ENCODE data around the gene RAB40C. TPM values are rescaled to one million over a fixed set of nuclear protein-coding genes. Genes with fewer than 3 reads are reported as not detected.
A peak's percentile ranks its signal among the peaks of the same experiment; 100 is the strongest.

RAB40C gene
- total and polyA plus RNA-seq, 10 of the 15 experiments (the other 5 are each of a cell fraction or from before 2014, with no cell fraction given), result 0.06 to 12.8 (median 4.6) TPM

GRCh38 chr16:648071-648780 is 58.4 kb downstream of the RAB40C start (continued):
- TF ChIP-seq, protein P1, sequence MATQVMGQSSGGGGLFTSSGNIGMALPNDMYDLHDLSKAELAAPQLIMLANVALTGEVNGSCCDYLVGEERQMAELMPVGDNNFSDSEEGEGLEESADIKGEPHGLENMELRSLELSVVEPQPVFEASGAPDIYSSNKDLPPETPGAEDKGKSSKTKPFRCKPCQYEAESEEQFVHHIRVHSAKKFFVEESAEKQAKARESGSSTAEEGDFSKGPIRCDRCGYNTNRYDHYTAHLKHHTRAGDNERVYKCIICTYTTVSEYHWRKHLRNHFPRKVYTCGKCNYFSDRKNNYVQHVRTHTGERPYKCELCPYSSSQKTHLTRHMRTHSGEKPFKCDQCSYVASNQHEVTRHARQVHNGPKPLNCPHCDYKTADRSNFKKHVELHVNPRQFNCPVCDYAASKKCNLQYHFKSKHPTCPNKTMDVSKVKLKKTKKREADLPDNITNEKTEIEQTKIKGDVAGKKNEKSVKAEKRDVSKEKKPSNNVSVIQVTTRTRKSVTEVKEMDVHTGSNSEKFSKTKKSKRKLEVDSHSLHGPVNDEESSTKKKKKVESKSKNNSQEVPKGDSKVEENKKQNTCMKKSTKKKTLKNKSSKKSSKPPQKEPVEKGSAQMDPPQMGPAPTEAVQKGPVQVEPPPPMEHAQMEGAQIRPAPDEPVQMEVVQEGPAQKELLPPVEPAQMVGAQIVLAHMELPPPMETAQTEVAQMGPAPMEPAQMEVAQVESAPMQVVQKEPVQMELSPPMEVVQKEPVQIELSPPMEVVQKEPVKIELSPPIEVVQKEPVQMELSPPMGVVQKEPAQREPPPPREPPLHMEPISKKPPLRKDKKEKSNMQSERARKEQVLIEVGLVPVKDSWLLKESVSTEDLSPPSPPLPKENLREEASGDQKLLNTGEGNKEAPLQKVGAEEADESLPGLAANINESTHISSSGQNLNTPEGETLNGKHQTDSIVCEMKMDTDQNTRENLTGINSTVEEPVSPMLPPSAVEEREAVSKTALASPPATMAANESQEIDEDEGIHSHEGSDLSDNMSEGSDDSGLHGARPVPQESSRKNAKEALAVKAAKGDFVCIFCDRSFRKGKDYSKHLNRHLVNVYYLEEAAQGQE (IDR thresholded peaks at IDR 0.05; ENCODE audit: low read depth, low read length), result no peak
- TF ChIP-seq RB1 (IDR thresholded peaks at IDR 0.05; ENCODE audit: borderline replicate concordance), result 0 out of 2 replicates have a peak, but pooled peaks have one; percentile 41
- TF ChIP-seq CREB1 (IDR thresholded peaks at IDR 0.05; ENCODE audit: low read depth), result no peak
- TF ChIP-seq STAT1 (conservative IDR thresholded peaks at IDR 0.05), result no peak
- no peak for TF ChIP-seq CBX5 (IDR thresholded peaks at IDR 0.05; ENCODE audit: low read depth)

DNA sequence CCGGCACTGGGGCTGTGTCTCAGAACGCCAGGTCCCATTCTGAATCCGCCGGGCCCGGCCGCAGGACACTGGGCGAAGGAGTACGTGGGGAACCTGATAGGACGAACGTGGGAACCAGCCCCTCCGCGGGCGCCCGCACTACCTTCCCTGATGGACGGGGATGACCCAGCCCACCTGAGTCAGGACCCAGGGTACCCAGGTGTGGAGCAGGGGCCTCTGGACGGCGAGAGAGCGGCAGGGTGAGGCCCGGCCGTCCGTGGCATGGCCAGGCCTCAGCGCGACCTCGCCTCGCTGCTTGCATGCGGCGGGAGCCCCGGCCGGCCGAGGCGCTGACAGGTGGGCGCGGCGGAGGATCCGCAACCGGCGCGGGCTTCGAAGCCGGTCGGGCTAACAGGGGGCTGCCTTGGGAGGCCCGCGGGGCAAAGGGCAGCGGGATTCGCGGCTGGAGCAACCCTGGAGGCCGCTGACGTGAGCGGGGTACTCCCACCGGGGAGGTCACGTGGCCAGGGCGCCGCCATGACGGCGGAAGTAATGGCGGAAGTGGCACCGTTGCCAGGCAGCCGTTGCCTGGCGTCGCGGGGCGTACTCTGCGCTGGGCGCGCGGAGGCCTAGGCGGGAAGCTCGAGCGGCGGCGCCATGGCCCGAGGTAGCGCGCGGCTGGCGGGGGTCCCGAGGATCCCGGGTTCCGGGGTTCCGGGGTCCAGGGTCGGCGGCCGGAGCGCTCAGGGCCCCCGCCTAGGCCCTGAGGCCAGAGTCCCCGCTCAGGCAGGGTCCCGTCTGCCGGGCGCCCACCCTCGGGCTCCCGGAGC is 59.1 kb downstream of the RAB40C start, which contains the start of gene WDR90:
Gene WDR90 (plus strand): TSS at position 585 of the 809 bp plus-strand sequence. CDS start 52 bp downstream, at position 637.
- Histone ChIP-seq H3K9me3 (replicated peaks; ENCODE audit: control insufficient read depth, insufficient read depth, low read length) (no peaks in the 10 kb centered on the region), H2AFZ (ENCODE audit: control insufficient read depth, low read depth, low read length) (peak within 1 kb of the TSS; percentile 76), H3K79me2 (ENCODE audit: control insufficient read depth, insufficient read depth, low read length) (peaks cover 19% of the 10 kb centered on the region), H3K27me3 (replicated peaks in 1 of 2; ENCODE audit: control insufficient read depth in 2 of 2, insufficient read depth in 2 of 2, low read length in 1 of 2) (no peaks in the 10 kb centered on the region), H3K4me1 (ENCODE audit: control insufficient read depth, insufficient read depth, low read length) (peaks cover 9% of the 10 kb centered on the region), H3K4me3 (peak within 1 kb of the TSS; percentile 70), H4K20me1 (ENCODE audit: control insufficient read depth, insufficient read depth) (no peaks in the 10 kb centered on the region), H3K9ac (ENCODE audit: control insufficient read depth, insufficient read depth, low read length) (peak within 1 kb of the TSS; percentile 92), H3K36me3 (ENCODE audit: control insufficient read depth in 2 of 2, insufficient read depth in 2 of 2, low read length in 1 of 2) (peaks cover 0 to 3% of the 10 kb centered on the region in 2 experiments; a peak in 2 of 4 replicates), H3K27ac (ENCODE audit: control insufficient read depth, insufficient read depth) (peak within 1 kb of the TSS; percentile 80), H3K4me2 (ENCODE audit: control insufficient read depth, insufficient read depth) (peak within 1 kb of the TSS; percentile 95)
- whole genome bisulfite sequencing (ENCODE audit: insufficient coverage, insufficient replicate concordance, low lambda C conversion rate, missing lambda C conversion rate), result 1% methylated on average over 77 of the region's 91 CpGs
- DNase-seq (ENCODE audit: low read depth, low spot score) (peak; percentile 61), FAIRE-seq (peak; percentile 98), ATAC-seq (peak; percentile 93)
- CTCF ChIA-PET, result interaction anchor here (1.2 to 3.1 kb wide), 4 partner anchors 10 to 19 kb away, joined by 5 to 11 read pairs (median 9); partner anchors contain the start of genes METTL26 and RHOT2
- POLR2A ChIA-PET, result interaction anchor here (1.0 to 1.2 kb wide), 2 partner anchors 13 to 19 kb away, joined by 3 to 4 read pairs; partner anchors contain the start of genes METTL26 and RHOT2
- in situ Hi-C loops (cut with MboI) (no loop called here), intact Hi-C loops (cut with micrococcal nuclease; ENCODE audit: unreplicated experiment) (no loop called here)
- RAD21 ChIA-PET (ENCODE audit: unreplicated experiment), result interaction anchor here (1.8 to 3.4 kb wide), 2 partner anchors 12 kb away, joined by 7 to 13 read pairs; partner anchors contain the start of gene METTL26
- SMC1A ChIA-PET (ENCODE audit: uncharacterized antibody, unreplicated experiment), result interaction anchor here (0.8 kb wide), 1 partner anchor 12 kb away, joined by 5 read pairs; the partner anchor contains the start of gene METTL26
- TSS peak; percentile 88 for BruUV-seq (replicated peaks)
- TF ChIP-seq ELK1 (IDR thresholded peaks at IDR 0.05; ENCODE audit: low read depth, low read length) (peak; percentile 81), HDGF (IDR thresholded peaks at IDR 0.05) (no peak), SMAD1 (IDR thresholded peaks at IDR 0.05; ENCODE audit: low read depth, partially characterized antibody) (no peak), SP1 (IDR thresholded peaks at IDR 0.05; ENCODE audit: low read depth, low read length) (no peak)
- TF ChIP-seq, protein P2, sequence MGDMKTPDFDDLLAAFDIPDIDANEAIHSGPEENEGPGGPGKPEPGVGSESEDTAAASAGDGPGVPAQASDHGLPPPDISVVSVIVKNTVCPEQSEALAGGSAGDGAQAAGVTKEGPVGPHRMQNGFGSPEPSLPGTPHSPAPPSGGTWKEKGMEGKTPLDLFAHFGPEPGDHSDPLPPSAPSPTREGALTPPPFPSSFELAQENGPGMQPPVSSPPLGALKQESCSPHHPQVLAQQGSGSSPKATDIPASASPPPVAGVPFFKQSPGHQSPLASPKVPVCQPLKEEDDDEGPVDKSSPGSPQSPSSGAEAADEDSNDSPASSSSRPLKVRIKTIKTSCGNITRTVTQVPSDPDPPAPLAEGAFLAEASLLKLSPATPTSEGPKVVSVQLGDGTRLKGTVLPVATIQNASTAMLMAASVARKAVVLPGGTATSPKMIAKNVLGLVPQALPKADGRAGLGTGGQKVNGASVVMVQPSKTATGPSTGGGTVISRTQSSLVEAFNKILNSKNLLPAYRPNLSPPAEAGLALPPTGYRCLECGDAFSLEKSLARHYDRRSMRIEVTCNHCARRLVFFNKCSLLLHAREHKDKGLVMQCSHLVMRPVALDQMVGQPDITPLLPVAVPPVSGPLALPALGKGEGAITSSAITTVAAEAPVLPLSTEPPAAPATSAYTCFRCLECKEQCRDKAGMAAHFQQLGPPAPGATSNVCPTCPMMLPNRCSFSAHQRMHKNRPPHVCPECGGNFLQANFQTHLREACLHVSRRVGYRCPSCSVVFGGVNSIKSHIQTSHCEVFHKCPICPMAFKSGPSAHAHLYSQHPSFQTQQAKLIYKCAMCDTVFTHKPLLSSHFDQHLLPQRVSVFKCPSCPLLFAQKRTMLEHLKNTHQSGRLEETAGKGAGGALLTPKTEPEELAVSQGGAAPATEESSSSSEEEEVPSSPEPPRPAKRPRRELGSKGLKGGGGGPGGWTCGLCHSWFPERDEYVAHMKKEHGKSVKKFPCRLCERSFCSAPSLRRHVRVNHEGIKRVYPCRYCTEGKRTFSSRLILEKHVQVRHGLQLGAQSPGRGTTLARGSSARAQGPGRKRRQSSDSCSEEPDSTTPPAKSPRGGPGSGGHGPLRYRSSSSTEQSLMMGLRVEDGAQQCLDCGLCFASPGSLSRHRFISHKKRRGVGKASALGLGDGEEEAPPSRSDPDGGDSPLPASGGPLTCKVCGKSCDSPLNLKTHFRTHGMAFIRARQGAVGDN (IDR thresholded peaks at IDR 0.05), result peak; percentile 95
